HFFc6 (cell line): Measurements from ENCODE around the gene NOC4L. TPM values are rescaled to one million over a fixed set of nuclear protein-coding genes. Genes with fewer than 3 reads are reported as not detected.

Experiments
- DNase-seq: peaks from one replicate; pipeline ENCODE4 v3.0.0-alpha.2; 2018
- H3K27ac Mint-ChIP-seq: 2 replicates; pipeline ENCODE4 v1.8.0; 2020; ENCODE audit warnings: mild to moderate bottlenecking, mixed read lengths
- H3K27me3 Mint-ChIP-seq: 2 replicates; pipeline ENCODE4 v1.8.0; 2021; ENCODE audit warnings: mild to moderate bottlenecking, moderate library complexity, mixed read lengths; ENCODE audit not compliant: insufficient read depth
- H3K36me3 Mint-ChIP-seq: 2 replicates; pipeline ENCODE4 v1.8.0; 2021; ENCODE audit warnings: low read depth, mixed read lengths
- H3K4me1 Mint-ChIP-seq: 2 replicates; pipeline ENCODE4 v1.8.0; 2020; ENCODE audit warnings: low read depth, mixed read lengths
- H3K4me3 Mint-ChIP-seq: 2 replicates; pipeline ENCODE4 v1.8.0; 2020; ENCODE audit warnings: mild to moderate bottlenecking, moderate library complexity, mixed read lengths
- H3K9me3 Mint-ChIP-seq: 2 replicates; pipeline ENCODE4 v1.8.0; 2020; ENCODE audit warnings: mild to moderate bottlenecking, mixed read lengths
- CTCF ChIP-seq: fragments of 200-600 bp; sonication (generic); IDR thresholded peaks from 2 replicates; pipeline ENCODE4 v1.5.0; 2021; ENCODE audit warnings: antibody characterized with exemption, mild to moderate bottlenecking
- total RNA-seq, 6 experiments: library from RNA; stranded (reverse); fragmentation: NEBNext Ultra II Directional; extraction: Animal tissue kit (Norgen Biotek cat#: 25700); gene quantifications; 2 replicates in 1 of 6; 3 replicates in 5 of 6; pipeline ENCODE4 v1.2.3, GENCODE V29; 2021

The NOC4L gene
- total RNA-seq, 6 experiments from 2014 or later: 25.8 to 33.5 (median 31.3) TPM

GRCh38 chr12:132172619-132173018 is 28.4 kb downstream of the NOC4L start:
- H3K4me1 Mint-ChIP-seq: peaks cover 10% of the 10 kb centered on the region
- no peak overlapping the region for H3K4me3 Mint-ChIP-seq
- no peak for DNase-seq
- H3K36me3 Mint-ChIP-seq: no peaks in the 10 kb centered on the region
- TF ChIP-seq CTCF: no peak
- no peaks in the 10 kb centered on the region for H3K9me3 Mint-ChIP-seq
- H3K27me3 Mint-ChIP-seq: peaks cover 20% of the 10 kb centered on the region
- H3K27ac Mint-ChIP-seq: no peak overlapping the region

- peaks cover 10% of the 10 kb centered on the region for H3K4me1 Mint-ChIP-seq
Measured at GRCh38 chr12:132173135-132174014, 29.1 kb downstream of the NOC4L start.

GRCh38 chr12:132174015-132174838 is 30.0 kb downstream of the NOC4L start:
- H3K27me3 Mint-ChIP-seq: peaks cover 27% of the 10 kb centered on the region

More at GRCh38 chr12:132173135-132174014, 29.1 kb downstream of the NOC4L start:
- TF ChIP-seq CTCF: no peak
- H3K4me3 Mint-ChIP-seq: no peak overlapping the region
- no peaks in the 10 kb centered on the region for H3K9me3 Mint-ChIP-seq
- no peak overlapping the region for H3K27ac Mint-ChIP-seq
- no peak for DNase-seq
- H3K36me3 Mint-ChIP-seq: no peaks in the 10 kb centered on the region
- H3K27me3 Mint-ChIP-seq: peaks cover 22% of the 10 kb centered on the region

GRCh38 chr12:132174839-132175490 is 30.7 kb downstream of the NOC4L start:
- peaks cover 30% of the 10 kb centered on the region for H3K27me3 Mint-ChIP-seq
- no peak overlapping the region for H3K4me3 Mint-ChIP-seq
- no peak for DNase-seq
- peaks cover 6% of the 10 kb centered on the region for H3K4me1 Mint-ChIP-seq
- TF ChIP-seq CTCF: no peak
- H3K27ac Mint-ChIP-seq: no peak overlapping the region
- no peaks in the 10 kb centered on the region for H3K9me3 Mint-ChIP-seq
- H3K36me3 Mint-ChIP-seq: no peaks in the 10 kb centered on the region

More at GRCh38 chr12:132174015-132174838, 30.0 kb downstream of the NOC4L start:
- Mint-ChIP-seq H3K36me3 (no peaks in the 10 kb centered on the region), H3K4me1 (peaks cover 10% of the 10 kb centered on the region), H3K4me3 (no peak overlapping the region), H3K9me3 (no peaks in the 10 kb centered on the region), H3K27ac (no peak overlapping the region)
- no peak for DNase-seq
- no peak for TF ChIP-seq CTCF

GRCh38 chr12:132175496-132176384 is 31.5 kb downstream of the NOC4L start:
- TF ChIP-seq CTCF: no peak
- no peak for DNase-seq
- no peak overlapping the region for H3K4me3 Mint-ChIP-seq
- no peaks in the 10 kb centered on the region for H3K4me1 Mint-ChIP-seq
- no peaks in the 10 kb centered on the region for H3K36me3 Mint-ChIP-seq
- H3K27ac Mint-ChIP-seq: no peak overlapping the region
- peaks cover 30% of the 10 kb centered on the region for H3K27me3 Mint-ChIP-seq
- no peaks in the 10 kb centered on the region for H3K9me3 Mint-ChIP-seq
